ENCODE results near the gene NFIB.

DNA sequence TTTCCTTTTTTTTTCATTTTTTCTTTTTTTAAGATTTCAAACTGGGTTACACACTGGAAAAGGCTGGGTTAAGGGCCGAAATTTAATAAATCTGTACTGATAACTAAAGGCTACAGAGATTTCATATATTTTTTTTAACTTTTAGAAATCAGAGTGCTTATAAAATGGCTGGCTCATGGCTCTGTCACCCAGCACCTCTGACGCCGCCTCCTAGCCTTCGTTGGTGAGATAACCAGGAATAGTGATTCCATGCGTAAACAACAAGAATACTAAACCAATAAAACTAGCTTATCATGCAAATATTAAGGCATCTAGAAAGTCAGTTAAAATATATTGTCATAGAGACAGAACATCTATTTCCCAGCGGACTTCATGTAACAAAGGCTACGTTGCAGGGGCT, 226.4 kb downstream of the NFIB start:
- TF ChIP-seq, protein P1, sequence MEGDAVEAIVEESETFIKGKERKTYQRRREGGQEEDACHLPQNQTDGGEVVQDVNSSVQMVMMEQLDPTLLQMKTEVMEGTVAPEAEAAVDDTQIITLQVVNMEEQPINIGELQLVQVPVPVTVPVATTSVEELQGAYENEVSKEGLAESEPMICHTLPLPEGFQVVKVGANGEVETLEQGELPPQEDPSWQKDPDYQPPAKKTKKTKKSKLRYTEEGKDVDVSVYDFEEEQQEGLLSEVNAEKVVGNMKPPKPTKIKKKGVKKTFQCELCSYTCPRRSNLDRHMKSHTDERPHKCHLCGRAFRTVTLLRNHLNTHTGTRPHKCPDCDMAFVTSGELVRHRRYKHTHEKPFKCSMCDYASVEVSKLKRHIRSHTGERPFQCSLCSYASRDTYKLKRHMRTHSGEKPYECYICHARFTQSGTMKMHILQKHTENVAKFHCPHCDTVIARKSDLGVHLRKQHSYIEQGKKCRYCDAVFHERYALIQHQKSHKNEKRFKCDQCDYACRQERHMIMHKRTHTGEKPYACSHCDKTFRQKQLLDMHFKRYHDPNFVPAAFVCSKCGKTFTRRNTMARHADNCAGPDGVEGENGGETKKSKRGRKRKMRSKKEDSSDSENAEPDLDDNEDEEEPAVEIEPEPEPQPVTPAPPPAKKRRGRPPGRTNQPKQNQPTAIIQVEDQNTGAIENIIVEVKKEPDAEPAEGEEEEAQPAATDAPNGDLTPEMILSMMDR (conservative IDR thresholded peaks at IDR 0.05) = no peak
- TF ChIP-seq EZH2 (IDR thresholded peaks at IDR 0.05; ENCODE audit: low read depth) = no peak

Measured in PC-9 (cell line).